Upper lobe of left lung (tissue), 4 donors: ENCODE results near the gene MOV10L1.

Source experiments
- POLR2A ChIP-seq, 4 donors: fragments of 450-650 bp; IDR thresholded peaks; one replicate each; pipeline ENCODE4 v1.5.1; 2016 to 2017; ENCODE audit warnings: antibody characterized with exemption in 4 of 4, mild to moderate bottlenecking in 2 of 4
- TF ChIP-seq, protein P1 (sequence below), 6 experiments: fragments of 450-650 bp in 4 of 6; fragments of 200-600 bp in 2 of 6; sonication (generic) in 2 of 6; IDR thresholded peaks; one replicate each; pipeline ENCODE4 v1.5.1; 2016 to 2019; ENCODE audit warnings: antibody characterized with exemption in 6 of 6

DNA sequence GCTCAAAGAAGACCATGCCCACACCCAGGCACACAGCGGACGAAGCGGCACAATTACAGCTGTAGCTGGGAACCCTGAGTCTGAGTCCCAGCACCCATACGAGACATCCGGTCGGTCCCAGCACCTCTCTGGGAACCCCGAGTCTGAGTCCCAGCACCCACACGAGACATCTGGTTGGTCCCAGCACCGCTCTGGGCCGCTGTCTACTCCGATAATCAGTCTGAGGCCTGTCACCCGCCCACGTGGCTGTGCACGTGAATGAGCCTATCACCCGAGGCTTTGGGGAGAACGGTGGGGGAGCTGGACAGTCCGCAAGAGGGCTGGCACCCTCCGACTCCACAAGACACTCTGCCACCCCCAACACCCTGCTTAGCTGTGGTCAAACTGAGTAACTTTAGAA lies 37.9 kb upstream of the MOV10L1 start:
- TF ChIP-seq, protein P1, sequence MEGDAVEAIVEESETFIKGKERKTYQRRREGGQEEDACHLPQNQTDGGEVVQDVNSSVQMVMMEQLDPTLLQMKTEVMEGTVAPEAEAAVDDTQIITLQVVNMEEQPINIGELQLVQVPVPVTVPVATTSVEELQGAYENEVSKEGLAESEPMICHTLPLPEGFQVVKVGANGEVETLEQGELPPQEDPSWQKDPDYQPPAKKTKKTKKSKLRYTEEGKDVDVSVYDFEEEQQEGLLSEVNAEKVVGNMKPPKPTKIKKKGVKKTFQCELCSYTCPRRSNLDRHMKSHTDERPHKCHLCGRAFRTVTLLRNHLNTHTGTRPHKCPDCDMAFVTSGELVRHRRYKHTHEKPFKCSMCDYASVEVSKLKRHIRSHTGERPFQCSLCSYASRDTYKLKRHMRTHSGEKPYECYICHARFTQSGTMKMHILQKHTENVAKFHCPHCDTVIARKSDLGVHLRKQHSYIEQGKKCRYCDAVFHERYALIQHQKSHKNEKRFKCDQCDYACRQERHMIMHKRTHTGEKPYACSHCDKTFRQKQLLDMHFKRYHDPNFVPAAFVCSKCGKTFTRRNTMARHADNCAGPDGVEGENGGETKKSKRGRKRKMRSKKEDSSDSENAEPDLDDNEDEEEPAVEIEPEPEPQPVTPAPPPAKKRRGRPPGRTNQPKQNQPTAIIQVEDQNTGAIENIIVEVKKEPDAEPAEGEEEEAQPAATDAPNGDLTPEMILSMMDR (IDR thresholded peaks at IDR 0.05) = no peak
- TF ChIP-seq POLR2A (IDR thresholded peaks at IDR 0.05) = no peak
